ENCODE measurements around the gene AMD1.
"Not testable (repeated sequence)": the region's sequence is repeated elsewhere in the genome, so short reads cannot be mapped to it uniquely, and the experiment has no call there.

The AMD1 gene

DNA sequence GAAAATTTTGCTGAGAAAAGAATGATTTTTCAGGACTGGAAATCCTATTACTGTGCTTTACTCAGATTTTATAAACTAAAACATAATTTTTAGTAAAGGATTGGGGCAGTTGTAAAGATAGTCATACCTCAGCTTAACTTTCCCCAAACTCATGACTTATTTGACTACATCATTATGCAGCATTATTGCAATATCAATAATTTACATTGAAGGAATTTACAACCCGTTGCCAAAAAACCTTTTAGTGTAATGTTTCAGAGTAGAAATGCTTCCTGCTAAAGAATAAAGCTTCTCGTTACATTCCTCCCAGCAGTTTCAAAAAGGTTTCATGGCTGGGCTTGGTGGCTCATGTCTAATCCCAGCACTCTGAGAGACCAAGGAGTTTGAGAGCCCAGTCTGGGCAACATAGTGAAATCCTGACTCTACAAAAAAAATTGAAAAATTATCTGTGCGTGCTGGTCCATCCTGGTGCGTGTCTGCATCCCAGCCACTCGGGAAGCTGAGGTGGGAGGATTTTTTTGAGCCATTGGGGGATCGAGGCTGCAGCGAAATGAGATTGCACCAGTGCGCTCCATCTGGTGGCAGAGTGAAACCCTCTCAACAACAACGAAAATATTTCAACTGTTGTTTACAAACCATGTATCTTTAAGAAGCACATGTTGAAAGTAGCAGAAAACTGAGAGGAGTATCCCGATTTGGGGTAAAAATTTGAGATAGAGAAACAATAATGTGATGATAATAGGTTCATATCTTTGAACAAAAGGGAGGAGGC, 4.4 kb downstream of the AMD1 start:
- peak; percentile 38 for DNase-seq

DNA sequence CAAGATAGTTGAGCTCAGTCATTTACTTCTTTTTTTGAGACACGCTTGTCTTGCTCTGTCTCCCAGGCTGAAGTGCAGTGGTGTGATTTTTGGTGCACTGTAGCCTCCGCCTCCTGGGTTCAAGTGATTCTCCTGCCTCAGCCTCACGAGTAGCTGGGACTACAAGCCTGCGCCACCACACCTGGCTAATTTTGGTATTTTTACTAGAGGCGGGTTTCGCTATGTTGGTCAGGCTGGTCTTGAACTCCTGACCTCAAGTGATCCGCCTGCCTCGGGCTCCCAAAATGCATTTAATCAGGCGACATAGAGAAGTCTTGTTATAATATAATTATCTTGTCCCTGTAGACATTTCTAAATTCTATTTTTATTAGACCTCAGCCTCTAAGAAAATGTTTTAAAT, 6.1 kb downstream of the AMD1 start:
- no peak for DNase-seq

DNA sequence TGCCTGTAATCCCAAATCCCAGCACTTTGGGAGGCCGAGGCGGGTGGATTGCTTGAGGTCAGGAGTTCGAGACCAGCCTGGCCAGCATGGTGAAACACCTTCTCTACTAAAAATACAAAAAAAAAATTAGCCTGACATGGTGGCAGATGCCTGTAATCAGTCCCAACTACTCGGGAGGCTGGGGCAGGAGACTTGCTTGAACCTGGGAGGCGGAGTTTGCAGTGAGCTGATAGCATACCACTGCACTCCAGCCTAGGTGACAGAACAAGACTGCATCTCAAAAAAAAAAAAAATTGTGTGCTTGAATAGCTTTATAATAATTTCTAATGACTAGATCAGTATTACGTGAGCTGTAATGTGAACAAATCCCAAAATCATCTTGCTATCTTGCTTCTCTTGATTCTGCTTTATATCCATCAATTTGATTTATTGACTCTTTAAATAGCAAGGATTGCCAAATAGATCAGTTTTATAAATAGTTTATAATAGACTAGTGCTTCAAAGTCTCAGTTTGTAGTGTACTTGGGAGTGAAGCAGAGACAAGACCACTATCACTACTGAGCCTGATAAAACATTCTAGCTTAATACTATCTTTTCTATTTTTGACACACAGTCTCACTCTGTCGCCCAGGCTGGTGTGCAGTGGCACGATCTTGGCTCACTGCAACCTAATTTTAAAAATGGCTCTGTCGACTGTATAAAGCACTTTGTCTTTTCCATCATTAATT, 7.1 kb downstream of the AMD1 start:
- no peak for DNase-seq

DNA sequence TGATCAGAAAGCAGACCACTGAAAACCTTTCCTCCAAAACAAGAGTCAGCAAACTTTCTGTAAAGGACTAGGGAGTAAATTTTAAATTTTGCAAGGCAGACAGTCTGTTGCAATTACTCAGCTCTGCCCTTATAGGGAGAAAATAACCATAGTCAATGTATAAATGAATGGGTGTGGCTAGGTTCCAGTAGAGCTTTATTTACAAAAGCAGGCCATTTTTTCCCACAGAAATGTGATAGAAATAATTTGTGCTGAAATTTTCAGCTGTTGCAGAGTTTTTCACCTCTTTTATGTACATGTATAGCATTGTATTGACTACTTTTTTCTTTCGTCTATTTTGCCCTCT, 7.7 kb downstream of the AMD1 start:
- DNase-seq: no peak

- no peak for DNase-seq
These were observed 8.4 kb downstream of the AMD1 start for GRCh38 chr6:110882824-110883554.

DNA sequence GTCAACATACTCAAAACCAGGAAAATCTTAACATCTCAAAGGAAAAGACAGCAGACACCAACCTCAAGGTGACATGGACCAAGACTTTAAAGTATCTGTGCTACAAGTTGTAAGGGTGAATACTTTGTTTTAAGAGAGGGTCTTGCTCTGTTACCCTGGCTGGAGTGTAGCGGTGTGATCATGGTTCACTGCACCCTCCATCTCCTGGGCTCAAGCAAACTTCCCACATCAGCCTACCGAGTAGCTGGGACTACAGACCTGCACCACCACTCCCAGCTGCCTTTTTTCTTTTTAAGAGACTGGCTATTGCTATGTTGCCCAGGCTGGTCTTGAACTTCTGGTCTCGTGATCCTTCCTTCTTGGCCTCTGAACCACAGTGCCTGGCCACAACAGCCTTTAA, 9.7 kb downstream of the AMD1 start:
- DNase-seq: no peak

DNA sequence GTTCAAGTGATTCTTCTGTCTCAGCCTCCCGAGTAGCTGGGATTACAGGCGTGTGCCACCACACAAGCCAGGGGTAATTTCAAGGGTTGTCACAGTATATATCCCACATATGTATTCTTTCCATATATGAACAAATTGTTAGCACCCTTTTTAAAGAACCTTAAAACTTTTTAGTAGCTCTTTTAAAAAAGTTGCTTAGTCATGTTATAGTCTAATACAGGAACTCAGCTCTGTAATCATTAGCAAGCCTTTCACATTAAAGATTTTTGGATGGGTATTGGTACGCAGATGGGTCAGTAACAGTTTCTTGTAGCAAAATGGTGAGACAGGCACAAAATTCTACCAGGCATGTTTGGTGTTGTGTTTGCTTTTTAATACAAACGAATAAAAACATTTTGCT, 10.9 kb downstream of the AMD1 start:
- DNase-seq: no peak

DNA sequence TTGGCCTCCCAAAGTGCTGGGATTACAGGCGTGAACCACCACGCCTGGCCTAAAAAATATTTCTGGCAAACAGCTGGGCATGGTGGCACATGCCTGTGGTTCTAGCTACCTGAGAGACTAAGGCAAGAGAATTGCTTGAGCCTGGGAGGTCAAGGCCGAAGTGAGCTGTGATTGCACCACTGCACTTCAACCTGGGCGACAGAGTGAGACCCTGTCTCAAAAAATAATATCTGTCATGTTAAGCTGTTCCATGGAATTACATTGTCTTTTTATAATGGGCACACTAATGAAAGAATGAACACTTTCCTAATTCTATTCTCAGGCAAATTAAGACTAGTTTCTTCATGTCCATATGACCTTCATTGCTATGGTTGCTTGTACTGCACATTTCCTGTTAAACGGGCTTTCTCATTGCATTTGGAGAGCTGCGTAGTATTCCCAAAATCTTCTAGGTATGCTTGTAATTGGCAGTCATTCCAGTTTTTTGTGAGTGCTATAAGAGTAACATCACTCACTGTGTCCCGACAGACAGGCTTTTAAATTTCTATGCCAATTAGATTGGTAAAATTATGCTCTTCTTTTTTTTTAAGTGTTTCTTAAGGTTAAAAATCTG, 12.1 kb downstream of the AMD1 start:
- DNase-seq: no peak

GRCh38 chr6:110890288-110890687, 15.7 kb downstream of the AMD1 start:
- no peak for DNase-seq

- no peak for DNase-seq
These were observed 21.5 kb downstream of the AMD1 start for GRCh38 chr6:110895907-110896608.

GRCh38 chr6:110897433-110897832, 22.8 kb downstream of the AMD1 start:
- no peak for DNase-seq

GRCh38 chr6:110898111-110898510, 23.5 kb downstream of the AMD1 start:
- DNase-seq: no peak

GRCh38 chr6:110900028-110900598, 25.5 kb downstream of the AMD1 start:
- no peak for DNase-seq

GRCh38 chr6:110901601-110902000, 27.0 kb downstream of the AMD1 start:
- not testable (repeated sequence) for DNase-seq

DNA sequence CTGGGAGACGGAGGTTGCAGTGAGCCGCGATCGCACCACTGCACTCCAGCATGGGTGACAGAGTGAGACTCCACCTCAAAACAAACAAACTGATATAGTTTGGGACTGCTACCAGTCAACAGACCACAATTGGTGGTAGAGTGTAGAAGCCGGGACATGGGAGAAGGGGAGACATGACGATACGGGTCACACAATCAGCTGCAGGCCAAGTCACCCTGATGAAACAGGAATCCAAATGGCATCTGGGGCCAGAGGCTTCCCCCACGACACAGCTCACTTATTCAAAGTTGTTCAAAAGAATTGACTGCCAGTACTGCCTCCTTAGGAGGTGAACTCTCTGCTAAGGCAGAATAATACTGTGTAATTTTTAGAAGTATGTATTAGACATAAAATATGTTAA, 27.5 kb downstream of the AMD1 start:
- DNase-seq: no peak

DNA sequence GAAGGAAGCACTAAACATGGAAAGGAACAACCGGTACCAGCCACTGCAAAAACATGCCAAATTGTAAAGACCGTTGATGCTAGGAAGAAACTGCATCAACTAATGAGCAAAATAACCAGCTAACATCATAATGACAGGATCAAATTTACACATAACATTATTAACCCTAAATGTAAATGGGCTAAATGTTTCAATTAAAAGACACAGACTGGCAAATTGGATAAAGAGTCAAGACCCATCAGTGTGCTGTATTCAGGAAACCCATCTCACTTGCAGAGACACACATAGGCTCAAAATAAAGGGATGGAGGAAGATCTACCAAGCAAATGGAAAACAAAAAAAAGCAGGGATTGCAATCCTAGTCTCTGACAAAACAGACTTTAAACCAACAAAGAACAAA, 31.7 kb downstream of the AMD1 start:
- not testable (repeated sequence) for DNase-seq

DNA sequence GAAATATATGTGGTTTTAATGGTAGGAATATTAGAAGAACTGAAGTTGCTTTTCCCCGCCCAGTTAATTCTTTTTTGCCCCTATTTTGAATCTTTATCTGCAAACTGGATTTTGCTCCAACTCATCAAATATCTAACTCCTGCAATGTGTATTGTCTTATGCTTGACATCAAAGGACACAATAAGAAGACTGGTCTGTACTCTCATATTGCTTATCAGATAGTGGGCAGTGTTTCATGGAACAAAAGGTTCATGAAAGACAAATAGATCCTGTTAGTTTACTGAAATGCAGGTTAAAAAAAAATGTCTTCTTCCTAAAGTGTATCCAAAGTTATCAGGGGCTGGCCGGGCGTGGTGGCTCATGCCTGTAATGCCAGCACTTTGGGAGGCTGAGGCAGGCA, 56.2 kb downstream of the AMD1 start:
- DNase-seq: no peak

DNA sequence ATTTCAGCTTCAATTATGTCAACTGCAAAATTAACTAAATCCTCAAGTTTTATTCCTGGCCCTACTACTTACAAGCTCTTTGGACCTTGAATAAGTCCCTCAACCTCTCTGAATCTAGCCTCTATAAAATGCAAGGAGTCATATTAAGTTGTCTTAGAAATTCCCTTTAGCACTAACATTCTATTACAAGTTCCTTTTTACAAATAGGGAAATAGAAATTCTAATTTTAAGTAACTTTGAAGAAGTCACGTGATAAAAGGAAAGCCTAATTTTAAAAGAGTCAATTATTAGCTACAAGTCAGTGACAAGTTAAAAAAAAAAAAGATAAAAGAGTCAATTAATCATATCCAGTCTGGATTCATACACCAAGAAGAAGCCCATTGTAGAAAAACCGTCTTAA, 59.3 kb downstream of the AMD1 start:
- DNase-seq: no peak

DNA sequence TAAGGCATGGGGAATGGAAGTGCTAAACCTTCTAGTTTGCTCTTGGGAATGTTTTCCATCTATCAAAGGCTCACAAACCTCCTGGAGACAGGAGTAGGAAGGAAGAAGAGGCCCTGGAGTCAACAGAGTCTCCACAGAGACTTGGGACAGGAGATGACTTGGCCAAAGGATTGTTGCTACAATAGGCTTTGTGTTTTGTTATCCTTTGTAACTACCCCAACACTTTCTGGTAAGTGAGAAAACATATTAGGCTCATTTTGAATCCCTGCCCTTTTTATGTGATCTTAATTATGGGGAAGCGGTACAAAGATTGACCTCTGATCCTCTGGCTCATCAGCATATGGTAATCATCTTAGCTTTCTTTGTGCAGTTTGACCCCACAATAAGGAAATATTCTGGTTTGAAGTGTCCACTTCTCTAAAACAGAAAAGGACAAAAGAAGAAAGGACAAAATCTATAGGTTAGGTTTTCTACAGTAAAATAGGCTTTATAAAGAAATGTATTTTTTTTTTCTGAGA, 59.9 kb downstream of the AMD1 start:
- no peak for DNase-seq

DNA sequence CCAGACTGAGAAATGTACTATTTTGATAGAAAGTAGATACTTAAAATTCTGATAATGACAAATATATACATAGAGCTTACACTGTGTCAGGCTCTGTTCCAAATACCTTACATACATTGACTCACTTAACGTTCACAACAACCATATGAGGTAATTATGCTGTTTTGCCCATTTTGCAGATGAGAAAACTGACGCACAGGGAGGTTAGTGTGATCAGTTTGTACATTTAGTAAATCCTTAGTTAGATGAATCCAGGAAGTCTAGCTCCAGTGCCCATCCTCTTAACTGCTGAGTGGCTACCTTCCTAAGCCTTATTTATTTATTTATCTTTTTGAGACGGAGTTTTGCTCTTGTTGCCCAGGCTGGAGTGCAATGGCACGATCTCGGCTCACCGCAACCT, 60.6 kb downstream of the AMD1 start:
- no peak for DNase-seq

DNA sequence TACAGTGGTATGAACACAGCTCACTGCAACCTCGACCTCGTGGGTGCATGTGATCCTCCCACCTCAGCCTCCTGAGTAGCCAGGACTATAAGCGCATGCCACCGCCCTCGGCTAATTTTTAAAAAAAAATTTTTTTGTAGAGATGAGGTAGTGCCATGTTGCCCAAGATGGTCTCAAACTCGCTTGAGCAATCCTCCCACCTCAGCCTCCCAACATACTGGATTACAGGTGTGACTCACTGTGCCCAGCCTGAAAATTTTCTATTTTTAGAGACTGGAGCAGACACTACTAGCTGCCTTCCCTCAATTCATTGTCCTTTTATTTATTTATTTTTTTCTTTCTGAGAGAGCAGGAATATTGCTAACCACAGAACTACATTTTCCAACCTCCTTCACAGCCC, 63.6 kb downstream of the AMD1 start:
- DNase-seq: no peak

Measured in eye (tissue), 1 donor.